Activated B cell treated with CpG ODN at 0.5 μM for 24 hours (primary cell): ENCODE results near the gene DNAJC21. TPM values are rescaled to one million over a fixed set of nuclear protein-coding genes. Genes with fewer than 3 reads are reported as not detected.

Source experiments
- ATAC-seq: fragments of 200-7000 bp; cut with Tn5 transposase; one replicate; pipeline ENCODE4 v1.10.0; 2021; ENCODE audit warnings: low read depth, mild to moderate bottlenecking, moderate library complexity
- CTCF ChIA-PET: fragments of 350-600 bp; sonication (Branson Sonifier 250); formaldehyde crosslinking; loops from one replicate; lab custom pipeline; 2021; ENCODE audit warnings: antibody characterized with exemption; lab: Charles Lee
- POLR2A ChIA-PET: fragments of 350-600 bp; sonication (Branson Sonifier 250); formaldehyde crosslinking; loops from one replicate; lab custom pipeline; 2021; ENCODE audit warnings: antibody characterized with exemption; lab: Charles Lee
- DNase-seq: peaks from one replicate; pipeline ENCODE4 v3.0.0; 2022
- H3K27ac Mint-ChIP-seq: one replicate; pipeline ENCODE4 v1.8.0; 2020; ENCODE audit warnings: mixed read lengths
- H3K27me3 Mint-ChIP-seq: one replicate; pipeline ENCODE4 v1.8.0; 2021; ENCODE audit warnings: mixed read lengths
- H3K36me3 Mint-ChIP-seq: one replicate; pipeline ENCODE4 v1.8.0; 2021; ENCODE audit warnings: low read depth, mixed read lengths
- H3K4me1 Mint-ChIP-seq: one replicate; pipeline ENCODE4 v1.8.0; 2021; ENCODE audit warnings: mixed read lengths
- H3K4me3 Mint-ChIP-seq: one replicate; pipeline ENCODE4 v1.8.0; 2020; ENCODE audit warnings: mild to moderate bottlenecking, mixed read lengths
- H3K9me3 Mint-ChIP-seq: one replicate; pipeline ENCODE4 v1.8.0; 2020; ENCODE audit warnings: mixed read lengths
- intact Hi-C: fragments of 100-400 bp; cut with micrococcal nuclease; formaldehyde crosslinking; loops from one replicate; pipeline ENCODE4 v1.15.1; 2024
- total RNA-seq: library from RNA; stranded (reverse); gene quantifications from 2 replicates; pipeline ENCODE4 v1.2.3, GENCODE V29; 2022
- TF ChIP-seq, protein P1 (sequence below): fragments of 200-600 bp; IDR thresholded peaks from one replicate; pipeline ENCODE4 v1.8.0; 2022; ENCODE audit warnings: antibody characterized with exemption, mild to moderate bottlenecking

Gene DNAJC21
- total RNA-seq, 1 donor from 2014 or later, result 44.0 TPM

GRCh38 chr5:34914671-34915138 is 14.7 kb upstream of the DNAJC21 start:
- ATAC-seq (no peak), DNase-seq (peak; percentile 23)
- intact Hi-C loops, result loop anchor here (1.0 to 10.0 kb wide), 8 partner anchors 10 to 1328 kb away; partner anchors contain the start of genes DNAJC21, SKP2 and TTC23L
- TF ChIP-seq, protein P1, sequence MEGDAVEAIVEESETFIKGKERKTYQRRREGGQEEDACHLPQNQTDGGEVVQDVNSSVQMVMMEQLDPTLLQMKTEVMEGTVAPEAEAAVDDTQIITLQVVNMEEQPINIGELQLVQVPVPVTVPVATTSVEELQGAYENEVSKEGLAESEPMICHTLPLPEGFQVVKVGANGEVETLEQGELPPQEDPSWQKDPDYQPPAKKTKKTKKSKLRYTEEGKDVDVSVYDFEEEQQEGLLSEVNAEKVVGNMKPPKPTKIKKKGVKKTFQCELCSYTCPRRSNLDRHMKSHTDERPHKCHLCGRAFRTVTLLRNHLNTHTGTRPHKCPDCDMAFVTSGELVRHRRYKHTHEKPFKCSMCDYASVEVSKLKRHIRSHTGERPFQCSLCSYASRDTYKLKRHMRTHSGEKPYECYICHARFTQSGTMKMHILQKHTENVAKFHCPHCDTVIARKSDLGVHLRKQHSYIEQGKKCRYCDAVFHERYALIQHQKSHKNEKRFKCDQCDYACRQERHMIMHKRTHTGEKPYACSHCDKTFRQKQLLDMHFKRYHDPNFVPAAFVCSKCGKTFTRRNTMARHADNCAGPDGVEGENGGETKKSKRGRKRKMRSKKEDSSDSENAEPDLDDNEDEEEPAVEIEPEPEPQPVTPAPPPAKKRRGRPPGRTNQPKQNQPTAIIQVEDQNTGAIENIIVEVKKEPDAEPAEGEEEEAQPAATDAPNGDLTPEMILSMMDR, result no peak
- CTCF ChIA-PET, result interaction anchor here (0.7 to 2.9 kb wide), 4 partner anchors 15 to 1327 kb away, joined by 3 to 15 read pairs (median 4); partner anchors contain the start of genes DNAJC21 and NADK2
- peaks cover 38% of the 10 kb centered on the region for H3K36me3 Mint-ChIP-seq
- peaks cover 34% of the 10 kb centered on the region for H3K4me1 Mint-ChIP-seq
- H3K27ac Mint-ChIP-seq, result no peak overlapping the region
- POLR2A ChIA-PET, result interaction anchor here (1.1 to 4.0 kb wide), 5 partner anchors 9 to 415 kb away, joined by 3 to 125 read pairs (median 20); partner anchors contain the start of genes DNAJC21 and TTC23L
- H3K4me3 Mint-ChIP-seq, result no peak overlapping the region
- no peaks in the 10 kb centered on the region for H3K9me3 Mint-ChIP-seq
- no peaks in the 10 kb centered on the region for H3K27me3 Mint-ChIP-seq

DNA sequence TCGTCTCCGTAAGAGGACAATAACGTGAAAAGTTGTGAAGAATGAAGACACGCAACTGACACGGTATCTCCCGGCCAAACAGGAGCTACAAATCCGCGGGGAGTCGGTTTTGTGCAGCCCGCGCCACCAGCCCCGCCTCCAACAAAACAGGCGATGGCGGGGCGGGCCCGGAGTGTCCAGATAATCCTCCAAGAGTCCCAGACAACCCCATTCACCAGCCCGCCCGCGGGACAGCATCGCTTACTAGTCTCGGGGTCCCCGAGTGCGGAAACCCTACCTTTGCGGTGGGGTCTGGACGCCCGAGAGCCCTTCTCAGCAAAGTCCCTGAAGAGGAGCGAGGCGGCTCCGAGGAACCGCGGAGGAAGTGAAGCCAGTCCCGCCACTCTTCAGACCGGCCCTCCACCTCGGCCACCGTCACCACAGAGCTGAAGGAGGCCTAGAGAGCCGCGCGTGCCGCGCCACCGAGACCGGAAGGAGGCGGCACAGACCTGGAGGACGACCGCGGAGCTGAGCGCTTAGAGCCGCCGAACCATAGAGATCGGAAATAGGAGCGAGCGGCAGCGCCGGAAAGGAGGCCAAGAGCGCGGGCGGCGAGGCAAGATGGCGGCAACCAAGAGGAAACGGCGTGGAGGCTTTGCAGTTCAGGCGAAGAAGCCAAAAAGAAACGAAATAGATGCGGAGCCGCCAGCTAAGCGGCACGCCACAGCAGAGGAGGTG is 14.1 kb upstream of the DNAJC21 start, which contains the start of the genes BRIX1 and RAD1:
TSS of gene BRIX1 (plus strand) at position 573 of the 717 bp plus-strand sequence. CDS start at position 601, 28 bp downstream.
TSS of gene RAD1 (minus strand) at position 366 of the 717 bp plus-strand sequence. CDS start 612 bp downstream, outside the sequence.
- POLR2A ChIA-PET, result interaction anchor here (0.8 to 4.0 kb wide), 10 partner anchors 9 to 1475 kb away, joined by 3 to 125 read pairs (median 7); partner anchors contain the start of genes AMACR, DNAJC21, LMBRD2 and NADK2
- DNase-seq (peak; percentile 92), ATAC-seq (peak; percentile 98)
- H3K4me3 Mint-ChIP-seq, result peak within 1 kb of the TSS; percentile 57
- H3K36me3 Mint-ChIP-seq, result peaks cover 36% of the 10 kb centered on the region
- no peak within 1 kb of the TSS for H3K27ac Mint-ChIP-seq
- H3K27me3 Mint-ChIP-seq, result no peaks in the 10 kb centered on the region
- CTCF ChIA-PET, result interaction anchor here (0.7 to 2.9 kb wide), 4 partner anchors 14 to 1326 kb away, joined by 3 to 15 read pairs (median 4); partner anchors contain the start of genes DNAJC21 and NADK2
- H3K9me3 Mint-ChIP-seq, result no peaks in the 10 kb centered on the region
- intact Hi-C loops, result loop anchor here (1.0 to 10.0 kb wide), 8 partner anchors 9 to 1327 kb away; partner anchors contain the start of genes DNAJC21, SKP2 and TTC23L
- TF ChIP-seq, protein P1, result no peak
- peaks cover 34% of the 10 kb centered on the region for H3K4me1 Mint-ChIP-seq

GRCh38 chr5:34915856-34916192 is 13.5 kb upstream of the DNAJC21 start:
- CTCF ChIA-PET, result interaction anchor here (2.9 kb wide), 1 partner anchor 14 kb away, joined by 15 read pairs; the partner anchor contains the start of gene DNAJC21
- intact Hi-C loops, result loop anchor here (1.0 to 10.0 kb wide), 8 partner anchors 8 to 1326 kb away; partner anchors contain the start of genes DNAJC21, SKP2 and TTC23L
- H3K27me3 Mint-ChIP-seq, result no peaks in the 10 kb centered on the region
- no peak for ATAC-seq
- no peaks in the 10 kb centered on the region for H3K9me3 Mint-ChIP-seq
- H3K4me3 Mint-ChIP-seq, result no peak overlapping the region
- TF ChIP-seq, protein P1, result no peak
- no peak for DNase-seq
- no peak overlapping the region for H3K27ac Mint-ChIP-seq
- peaks cover 37% of the 10 kb centered on the region for H3K36me3 Mint-ChIP-seq
- POLR2A ChIA-PET, result interaction anchor here (0.8 to 4.0 kb wide), 9 partner anchors 8 to 1475 kb away, joined by 3 to 125 read pairs (median 9); partner anchors contain the start of genes AMACR, DNAJC21, LMBRD2 and NADK2
- peaks cover 34% of the 10 kb centered on the region for H3K4me1 Mint-ChIP-seq

DNA sequence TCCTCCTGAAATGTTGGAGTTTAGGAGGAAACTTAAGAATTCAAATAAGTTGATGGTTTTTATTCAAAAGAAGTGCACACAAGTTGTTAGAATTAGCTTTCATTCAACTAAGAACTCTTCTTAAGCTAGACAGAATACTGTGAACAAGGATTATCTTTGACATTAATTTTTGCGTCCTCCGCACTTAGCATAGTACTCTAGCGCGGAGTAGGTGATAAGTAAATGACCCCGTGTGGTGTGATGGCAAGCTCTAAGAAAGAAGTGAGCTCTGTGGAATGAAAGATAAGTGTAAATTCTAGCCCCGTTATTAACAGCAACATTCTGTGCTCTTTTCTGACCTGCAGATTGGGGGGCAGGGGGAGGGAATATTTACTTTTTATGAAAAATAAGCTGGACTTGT is 12.8 kb upstream of the DNAJC21 start:
- ATAC-seq, result no peak

More for the DNA sequence above, 12.8 kb upstream of the DNAJC21 start:
- H3K27ac Mint-ChIP-seq, result no peak overlapping the region
- H3K4me3 Mint-ChIP-seq, result no peak overlapping the region
- H3K36me3 Mint-ChIP-seq, result peaks cover 37% of the 10 kb centered on the region
- DNase-seq, result no peak
- TF ChIP-seq, protein P1, result no peak
- H3K27me3 Mint-ChIP-seq, result no peaks in the 10 kb centered on the region
- H3K4me1 Mint-ChIP-seq, result peaks cover 34% of the 10 kb centered on the region
- CTCF ChIA-PET, result interaction anchor here (0.7 to 2.9 kb wide), 3 partner anchors 10 to 13 kb away, joined by 3 to 15 read pairs (median 3); partner anchors contain the start of gene DNAJC21
- intact Hi-C loops, result loop anchor here (10.0 kb wide), 1 partner anchor 672 kb away; no protein-coding TSS in a partner anchor
- no peaks in the 10 kb centered on the region for H3K9me3 Mint-ChIP-seq
- POLR2A ChIA-PET, result interaction anchor here (1.4 to 4.0 kb wide), 6 partner anchors 13 to 1475 kb away, joined by 3 to 125 read pairs (median 10); partner anchors contain the start of genes AMACR, DNAJC21, LMBRD2 and SKP2
